Measurements from ENCODE around the gene COL4A2.
"Not testable (repeated sequence)": the region's sequence is repeated elsewhere in the genome, so short reads cannot be mapped to it uniquely, and the experiment has no call there.

The COL4A2 gene

GRCh38 chr13:110321573-110321972, 14.5 kb downstream of the COL4A2 start:
- not testable (repeated sequence) for H2AK5ac ChIP-seq (ENCODE audit: low read depth, low read length); H2AFZ ChIP-seq (ENCODE audit: low read length); H3K27ac ChIP-seq (replicated peaks; ENCODE audit: low read length); H4K91ac ChIP-seq (ENCODE audit: low read depth, low read length, poor library complexity); H3K4ac ChIP-seq (ENCODE audit: low read length); H3K9ac ChIP-seq (ENCODE audit: low read depth, low read length, poor library complexity); H3K27me3 ChIP-seq (ENCODE audit: control insufficient read depth in 3 of 3, insufficient read depth in 3 of 3, low read depth in 1 of 3, low read length in 3 of 3); H3K23ac ChIP-seq (ENCODE audit: low read depth, low read length, poor library complexity); H3K4me2 ChIP-seq (ENCODE audit: insufficient read depth, low read length, poor library complexity, severe bottlenecking); H3K14ac ChIP-seq (ENCODE audit: low read length); H3K18ac ChIP-seq (ENCODE audit: low read length); H4K8ac ChIP-seq (ENCODE audit: low read depth, low read length); H2BK12ac ChIP-seq (ENCODE audit: low read length); H3K4me1 ChIP-seq (ENCODE audit: control insufficient read depth in 2 of 2, insufficient read depth in 1 of 2, low read depth in 1 of 2, low read length in 2 of 2); H2BK5ac ChIP-seq (ENCODE audit: low read length); DNase-seq (ENCODE audit: low spot score); H2BK120ac ChIP-seq (ENCODE audit: low read depth, low read length); H2BK15ac ChIP-seq (ENCODE audit: low read length); H3K4me3 ChIP-seq (ENCODE audit: low read length in 2 of 2)
- H3K9me3 ChIP-seq (replicated peaks in 1 of 2; ENCODE audit: control insufficient read depth in 2 of 2, insufficient read depth in 1 of 2, low read depth in 1 of 2, low read length in 2 of 2) = peaks cover 4 to 10% of the 10 kb centered on the region in 2 donors
- peaks cover 6 to 49% of the 10 kb centered on the region in 2 donors for H3K36me3 ChIP-seq (replicated peaks in 1 of 2; ENCODE audit: control insufficient read depth in 2 of 2, insufficient read depth in 2 of 2, low read length in 2 of 2)
- no CpG with 5 or more reads among the region's 3 CpGs for WGBS, 2 donors (ENCODE audit: extremely low coverage in 2 of 2, insufficient read length in 2 of 2, insufficient replicate concordance in 1 of 2)
- H3K79me1 ChIP-seq (ENCODE audit: low read depth, low read length) = peaks cover 14% of the 10 kb centered on the region

GRCh38 chr13:110322126-110322827, 15.2 kb downstream of the COL4A2 start:
- Histone ChIP-seq H3K4me3 (ENCODE audit: low read length in 2 of 2) (no peak overlapping the region), H3K36me3 (replicated peaks in 1 of 2; ENCODE audit: control insufficient read depth in 2 of 2, insufficient read depth in 2 of 2, low read length in 2 of 2) (peaks cover under 1 to 42% of the 10 kb centered on the region in 2 donors), H3K27me3 (ENCODE audit: control insufficient read depth in 3 of 3, insufficient read depth in 3 of 3, low read depth in 1 of 3, low read length in 3 of 3) (no peaks in the 10 kb centered on the region), H2AK5ac (ENCODE audit: low read depth, low read length) (no peak overlapping the region), H3K27ac (replicated peaks; ENCODE audit: low read length) (no peak overlapping the region), H4K91ac (ENCODE audit: low read depth, low read length, poor library complexity) (no peak overlapping the region), H3K18ac (ENCODE audit: low read length) (no peak overlapping the region), H2BK12ac (ENCODE audit: low read length) (no peak overlapping the region), H3K9ac (ENCODE audit: low read depth, low read length, poor library complexity) (no peak overlapping the region), H3K4ac (ENCODE audit: low read length) (no peak overlapping the region), H3K4me1 (ENCODE audit: control insufficient read depth in 2 of 2, insufficient read depth in 1 of 2, low read depth in 1 of 2, low read length in 2 of 2) (peaks cover 2 to 11% of the 10 kb centered on the region in 2 donors), H2AFZ (ENCODE audit: low read length) (no peak overlapping the region), H3K23ac (ENCODE audit: low read depth, low read length, poor library complexity) (no peak overlapping the region), H2BK5ac (ENCODE audit: low read length) (no peak overlapping the region), H3K79me1 (ENCODE audit: low read depth, low read length) (peaks cover 11% of the 10 kb centered on the region), H3K9me3 (replicated peaks in 1 of 2; ENCODE audit: control insufficient read depth in 2 of 2, insufficient read depth in 1 of 2, low read depth in 1 of 2, low read length in 2 of 2) (peaks cover 0 to 10% of the 10 kb centered on the region in 2 donors), H2BK120ac (ENCODE audit: low read depth, low read length) (no peak overlapping the region), H3K14ac (ENCODE audit: low read length) (no peak overlapping the region), H4K8ac (ENCODE audit: low read depth, low read length) (no peak overlapping the region), H2BK15ac (ENCODE audit: low read length) (no peak overlapping the region), H3K4me2 (ENCODE audit: insufficient read depth, low read length, poor library complexity, severe bottlenecking) (no peak overlapping the region)
- WGBS, 2 donors (ENCODE audit: extremely low coverage in 2 of 2, insufficient read length in 2 of 2, insufficient replicate concordance in 1 of 2) = no CpG with 5 or more reads among the region's 16 CpGs
- DNase-seq (ENCODE audit: low spot score) = no peak

- Histone ChIP-seq H3K9ac (ENCODE audit: low read depth, low read length, poor library complexity) (no peak overlapping the region), H3K27me3 (ENCODE audit: control insufficient read depth in 3 of 3, insufficient read depth in 3 of 3, low read depth in 1 of 3, low read length in 3 of 3) (no peaks in the 10 kb centered on the region), H3K27ac (replicated peaks; ENCODE audit: low read length) (no peak overlapping the region), H4K8ac (ENCODE audit: low read depth, low read length) (no peak overlapping the region), H3K36me3 (replicated peaks in 1 of 2; ENCODE audit: control insufficient read depth in 2 of 2, insufficient read depth in 2 of 2, low read length in 2 of 2) (peaks cover 0 to 37% of the 10 kb centered on the region in 2 donors), H2AFZ (ENCODE audit: low read length) (no peak overlapping the region), H3K4me2 (ENCODE audit: insufficient read depth, low read length, poor library complexity, severe bottlenecking) (no peak overlapping the region), H2AK5ac (ENCODE audit: low read depth, low read length) (no peak overlapping the region), H3K18ac (ENCODE audit: low read length) (no peak overlapping the region), H2BK15ac (ENCODE audit: low read length) (no peak overlapping the region), H3K79me1 (ENCODE audit: low read depth, low read length) (peaks cover 11% of the 10 kb centered on the region), H3K23ac (ENCODE audit: low read depth, low read length, poor library complexity) (no peak overlapping the region), H2BK120ac (ENCODE audit: low read depth, low read length) (no peak overlapping the region), H3K9me3 (replicated peaks in 1 of 2; ENCODE audit: control insufficient read depth in 2 of 2, insufficient read depth in 1 of 2, low read depth in 1 of 2, low read length in 2 of 2) (peaks cover 0 to 10% of the 10 kb centered on the region in 2 donors), H3K4ac (ENCODE audit: low read length) (no peak overlapping the region), H4K91ac (ENCODE audit: low read depth, low read length, poor library complexity) (no peak overlapping the region), H3K14ac (ENCODE audit: low read length) (no peak overlapping the region), H3K4me1 (ENCODE audit: control insufficient read depth in 2 of 2, insufficient read depth in 1 of 2, low read depth in 1 of 2, low read length in 2 of 2) (peaks cover 2 to 15% of the 10 kb centered on the region in 2 donors), H2BK5ac (ENCODE audit: low read length) (no peak overlapping the region), H3K4me3 (ENCODE audit: low read length in 2 of 2) (no peak overlapping the region), H2BK12ac (ENCODE audit: low read length) (no peak overlapping the region)
- no CpG with 5 or more reads among the region's 7 CpGs for WGBS, 2 donors (ENCODE audit: extremely low coverage in 2 of 2, insufficient read length in 2 of 2, insufficient replicate concordance in 1 of 2)
- no peak for DNase-seq (ENCODE audit: low spot score)
Measured at GRCh38 chr13:110322828-110323171, 15.7 kb downstream of the COL4A2 start.

- no peaks in the 10 kb centered on the region for H3K27me3 ChIP-seq (ENCODE audit: control insufficient read depth in 3 of 3, insufficient read depth in 3 of 3, low read depth in 1 of 3, low read length in 3 of 3)
- H3K18ac ChIP-seq (ENCODE audit: low read length) = no peak overlapping the region
- H2AK5ac ChIP-seq (ENCODE audit: low read depth, low read length) = no peak overlapping the region
- DNase-seq (ENCODE audit: low spot score) = no peak
- no peak overlapping the region for H4K8ac ChIP-seq (ENCODE audit: low read depth, low read length)
- H2BK15ac ChIP-seq (ENCODE audit: low read length) = no peak overlapping the region
- no CpG with 5 or more reads among the region's 8 CpGs for WGBS, 2 donors (ENCODE audit: extremely low coverage in 2 of 2, insufficient read length in 2 of 2, insufficient replicate concordance in 1 of 2)
- no peak overlapping the region for H3K9ac ChIP-seq (ENCODE audit: low read depth, low read length, poor library complexity)
- H3K4me3 ChIP-seq (ENCODE audit: low read length in 2 of 2) = no peak overlapping the region
- peaks cover 11% of the 10 kb centered on the region for H3K79me1 ChIP-seq (ENCODE audit: low read depth, low read length)
- no peak overlapping the region for H3K4me2 ChIP-seq (ENCODE audit: insufficient read depth, low read length, poor library complexity, severe bottlenecking)
- H3K4ac ChIP-seq (ENCODE audit: low read length) = no peak overlapping the region
- no peak overlapping the region for H2AFZ ChIP-seq (ENCODE audit: low read length)
- no peak overlapping the region for H2BK5ac ChIP-seq (ENCODE audit: low read length)
- H3K14ac ChIP-seq (ENCODE audit: low read length) = no peak overlapping the region
- H3K9me3 ChIP-seq (replicated peaks in 1 of 2; ENCODE audit: control insufficient read depth in 2 of 2, insufficient read depth in 1 of 2, low read depth in 1 of 2, low read length in 2 of 2) = peaks cover 0 to 12% of the 10 kb centered on the region in 2 donors
- H4K91ac ChIP-seq (ENCODE audit: low read depth, low read length, poor library complexity) = no peak overlapping the region
- no peak overlapping the region for H2BK12ac ChIP-seq (ENCODE audit: low read length)
- H3K4me1 ChIP-seq (ENCODE audit: control insufficient read depth in 2 of 2, insufficient read depth in 1 of 2, low read depth in 1 of 2, low read length in 2 of 2) = peaks cover 2 to 15% of the 10 kb centered on the region in 2 donors
- no peak overlapping the region for H3K23ac ChIP-seq (ENCODE audit: low read depth, low read length, poor library complexity)
- no peak overlapping the region for H3K27ac ChIP-seq (replicated peaks; ENCODE audit: low read length)
- peaks cover 0 to 34% of the 10 kb centered on the region in 2 donors for H3K36me3 ChIP-seq (replicated peaks in 1 of 2; ENCODE audit: control insufficient read depth in 2 of 2, insufficient read depth in 2 of 2, low read length in 2 of 2)
- H2BK120ac ChIP-seq (ENCODE audit: low read depth, low read length) = no peak overlapping the region
Measured at GRCh38 chr13:110323172-110323891, 16.2 kb downstream of the COL4A2 start.
